OCI-LY7 (cell line): Measurements from ENCODE around the gene IDH3B.

Source experiments
- CTCF ChIP-seq: fragments of 200-600 bp; sonication (generic); conservative IDR thresholded peaks from 2 replicates; pipeline ENCODE4 v1.5.1; 2014; ENCODE audit warnings: mild to moderate bottlenecking, antibody characterized with exemption, low read length, moderate library complexity, mixed read lengths
- EZH2phosphoT487 ChIP-seq: fragments of 200-600 bp; sonication (generic); IDR thresholded peaks from 2 replicates; pipeline ENCODE4 v1.6.1; 2018; ENCODE audit warnings: low read depth, borderline replicate concordance, mild to moderate bottlenecking, mixed run types, antibody characterized with exemption, low read length, moderate library complexity, mixed read lengths

- TF ChIP-seq CTCF (no peak), EZH2phosphoT487 (no peak)
Observed at GRCh38 chr20:2655331-2656116, 8.5 kb downstream of the IDH3B start.
